Left cardiac atrium (tissue), 2 donors: ENCODE data around the gene TRIM66. TPM values are rescaled to one million over a fixed set of nuclear protein-coding genes. Genes with fewer than 3 reads are reported as not detected.

Experiments used
- total RNA-seq, 2 donors: library from RNA; stranded (reverse); fragmentation: NEBNext Ultra II Directional; extraction: Animal tissue kit (Norgen Biotek cat#: 25700); gene quantifications; one replicate each; pipeline ENCODE4 v1.2.1, GENCODE V29; 2021
- donor health status: DM: no; HTN: yes; CAD: no; lungs with severe emphysema.
- donor health status: DM: yes; HTN: yes; CAD: no.

Gene TRIM66
- total RNA-seq, 2 donors from 2014 or later = 2.3 to 3.2 TPM

Other genes starting within 250 kb of the TRIM66 start
- gene STK33, start 88.4 kb downstream of the TRIM66 start, total RNA-seq = 10 to 100 TPM; 15.6 to 23.1 TPM
- gene RPL27A, start 127 bp upstream of the TRIM66 start, total RNA-seq = 100 to 1,000 TPM; 577 to 727 TPM
- gene AKIP1, start 228.5 kb upstream of the TRIM66 start, total RNA-seq = 10 to 100 TPM; 22.6 to 23.2 TPM